HL-60 (cell line): ENCODE data around the gene CIROP.

Experiments used
- DNase-seq, 2 experiments: peaks; one replicate each; pipeline ENCODE4 v3.0.0-alpha.2; 2010 to 2020; ENCODE audit warnings: low read depth in 1 of 2, low spot score in 1 of 2
- H3K27ac ChIP-seq: fragments of 250-450 bp; sonication (Bioruptor Pico); replicated peaks from 2 replicates; pipeline ENCODE4 v1.5.1; 2020; ENCODE audit warnings: mild to moderate bottlenecking, moderate library complexity
- H3K27me3 ChIP-seq: fragments of 250-450 bp; sonication (Bioruptor Pico); 2 replicates; pipeline ENCODE4 v1.5.1; 2021; ENCODE audit warnings: mild to moderate bottlenecking, moderate library complexity; ENCODE audit not compliant: insufficient read depth, poor library complexity, severe bottlenecking
- H3K4me3 ChIP-seq: replicated peaks from 2 replicates; pipeline ENCODE4 v1.5.1; 2011; ENCODE audit warnings: mild to moderate bottlenecking, control low read depth, low read length; ENCODE audit not compliant: insufficient read depth
- CTCF ChIP-seq: IDR thresholded peaks from one replicate; pipeline ENCODE4 v1.5.1; 2011; ENCODE audit warnings: low read length, control low read depth, inconsistent platforms; ENCODE audit not compliant: insufficient read depth
- GABPA ChIP-seq: IDR thresholded peaks from 2 replicates; pipeline ENCODE4 v1.6.1; 2012; ENCODE audit warnings: low read depth
- POLR2AphosphoS5 ChIP-seq: IDR thresholded peaks from 2 replicates; pipeline ENCODE4 v1.6.1; 2012; ENCODE audit warnings: low read depth
- SPI1 ChIP-seq: IDR thresholded peaks from 2 replicates; pipeline ENCODE4 v1.6.1; 2012; ENCODE audit warnings: low read depth, mild to moderate bottlenecking, borderline replicate concordance
- TF ChIP-seq, protein P1 (sequence below): IDR thresholded peaks from 2 replicates; pipeline ENCODE4 v1.6.1; 2012; ENCODE audit warnings: low read depth; ENCODE audit not compliant: insufficient replicate concordance

Gene CIROP

GRCh38 chr14:23101213-23101970 lies 3.4 kb downstream of the CIROP start:
- no peak for TF ChIP-seq GABPA
- no peak for TF ChIP-seq SPI1
- TF ChIP-seq, protein P1, sequence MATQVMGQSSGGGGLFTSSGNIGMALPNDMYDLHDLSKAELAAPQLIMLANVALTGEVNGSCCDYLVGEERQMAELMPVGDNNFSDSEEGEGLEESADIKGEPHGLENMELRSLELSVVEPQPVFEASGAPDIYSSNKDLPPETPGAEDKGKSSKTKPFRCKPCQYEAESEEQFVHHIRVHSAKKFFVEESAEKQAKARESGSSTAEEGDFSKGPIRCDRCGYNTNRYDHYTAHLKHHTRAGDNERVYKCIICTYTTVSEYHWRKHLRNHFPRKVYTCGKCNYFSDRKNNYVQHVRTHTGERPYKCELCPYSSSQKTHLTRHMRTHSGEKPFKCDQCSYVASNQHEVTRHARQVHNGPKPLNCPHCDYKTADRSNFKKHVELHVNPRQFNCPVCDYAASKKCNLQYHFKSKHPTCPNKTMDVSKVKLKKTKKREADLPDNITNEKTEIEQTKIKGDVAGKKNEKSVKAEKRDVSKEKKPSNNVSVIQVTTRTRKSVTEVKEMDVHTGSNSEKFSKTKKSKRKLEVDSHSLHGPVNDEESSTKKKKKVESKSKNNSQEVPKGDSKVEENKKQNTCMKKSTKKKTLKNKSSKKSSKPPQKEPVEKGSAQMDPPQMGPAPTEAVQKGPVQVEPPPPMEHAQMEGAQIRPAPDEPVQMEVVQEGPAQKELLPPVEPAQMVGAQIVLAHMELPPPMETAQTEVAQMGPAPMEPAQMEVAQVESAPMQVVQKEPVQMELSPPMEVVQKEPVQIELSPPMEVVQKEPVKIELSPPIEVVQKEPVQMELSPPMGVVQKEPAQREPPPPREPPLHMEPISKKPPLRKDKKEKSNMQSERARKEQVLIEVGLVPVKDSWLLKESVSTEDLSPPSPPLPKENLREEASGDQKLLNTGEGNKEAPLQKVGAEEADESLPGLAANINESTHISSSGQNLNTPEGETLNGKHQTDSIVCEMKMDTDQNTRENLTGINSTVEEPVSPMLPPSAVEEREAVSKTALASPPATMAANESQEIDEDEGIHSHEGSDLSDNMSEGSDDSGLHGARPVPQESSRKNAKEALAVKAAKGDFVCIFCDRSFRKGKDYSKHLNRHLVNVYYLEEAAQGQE: no peak
- TF ChIP-seq CTCF: no peak
- no peak for TF ChIP-seq POLR2AphosphoS5
- Histone ChIP-seq H3K27me3 (no peaks in the 10 kb centered on the region), H3K4me3 (no peak overlapping the region), H3K27ac (no peak overlapping the region)
- DNase-seq: no peak

- H3K27ac ChIP-seq: no peak overlapping the region
- TF ChIP-seq SPI1 (no peak), POLR2AphosphoS5 (no peak), CTCF (no peak), GABPA (no peak)
- TF ChIP-seq, protein P1: no peak
- no peaks in the 10 kb centered on the region for H3K27me3 ChIP-seq
- no peak for DNase-seq
- no peak overlapping the region for H3K4me3 ChIP-seq
Measured at GRCh38 chr14:23099212-23099861, 5.5 kb downstream of the CIROP start.

- Histone ChIP-seq H3K27ac (no peak overlapping the region), H3K4me3 (no peak overlapping the region), H3K27me3 (no peaks in the 10 kb centered on the region)
- DNase-seq: no peak
- TF ChIP-seq CTCF: no peak
- TF ChIP-seq, protein P1: no peak
- no peak for TF ChIP-seq POLR2AphosphoS5
- TF ChIP-seq SPI1: no peak
- no peak for TF ChIP-seq GABPA
Measured at GRCh38 chr14:23097786-23098185, 7.0 kb downstream of the CIROP start.
